Measurements from ENCODE around the gene C11orf58.

DNA sequence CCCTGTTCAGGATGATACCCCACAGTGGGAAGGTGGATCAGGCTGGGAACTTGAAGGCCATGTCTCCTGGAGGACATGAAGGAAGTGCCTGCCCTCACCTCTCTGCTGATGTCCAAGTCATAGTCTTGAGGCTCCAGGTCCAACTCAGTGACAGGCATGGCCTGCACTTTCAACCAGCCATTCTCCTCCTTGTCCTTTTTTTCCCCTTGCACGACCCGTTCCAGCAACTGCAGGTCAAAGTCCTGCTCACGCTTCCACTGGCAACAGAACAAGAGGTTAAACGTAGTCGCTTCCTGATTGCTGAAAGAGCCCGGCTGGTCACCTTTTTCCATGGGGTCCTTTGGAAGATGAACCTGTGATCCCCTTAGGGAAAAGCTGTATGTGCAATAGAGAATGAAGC lies 47.7 kb downstream of the C11orf58 start:
- TF ChIP-seq SPI1 (IDR thresholded peaks at IDR 0.05; ENCODE audit: low read depth, low read length) (no peak), POLR2A (IDR thresholded peaks at IDR 0.05; ENCODE audit: low read depth, low read length) (no peak), POLR2AphosphoS5 (IDR thresholded peaks at IDR 0.05; ENCODE audit: low read depth, low read length) (no peak), TAF1 (IDR thresholded peaks at IDR 0.05; ENCODE audit: low read depth, low read length) (no peak)
